HG03025 (cell line): ENCODE data around the gene OR14A16.

Experiments
- ATAC-seq: cut with Tn5 transposase; IDR thresholded peaks from one replicate; pipeline ENCODE4 v1.9.1; 2021; ENCODE audit warnings: mild to moderate bottlenecking, moderate library complexity; ENCODE audit not compliant: unreplicated experiment, low FRiP score

The OR14A16 gene

DNA sequence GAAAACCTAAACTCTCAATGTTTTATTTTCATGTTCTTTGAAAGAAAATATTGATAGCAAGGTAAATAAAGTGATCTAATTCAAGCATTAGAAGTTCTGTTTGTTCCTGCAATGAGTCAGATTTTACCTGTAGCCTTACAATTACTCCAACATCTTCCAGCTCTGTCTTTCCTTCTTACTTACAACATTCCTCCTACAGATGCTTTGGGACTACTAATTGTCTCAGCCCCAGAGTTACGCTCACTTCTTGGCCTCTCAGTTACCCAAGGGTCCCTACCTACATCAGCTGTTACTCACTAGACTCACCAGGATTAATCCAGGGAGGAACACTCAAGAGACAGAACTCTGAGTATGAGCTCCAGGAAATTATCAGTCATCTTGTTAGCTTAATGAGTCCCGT lies 26.4 kb downstream of the OR14A16 start:
- no peak for ATAC-seq

DNA sequence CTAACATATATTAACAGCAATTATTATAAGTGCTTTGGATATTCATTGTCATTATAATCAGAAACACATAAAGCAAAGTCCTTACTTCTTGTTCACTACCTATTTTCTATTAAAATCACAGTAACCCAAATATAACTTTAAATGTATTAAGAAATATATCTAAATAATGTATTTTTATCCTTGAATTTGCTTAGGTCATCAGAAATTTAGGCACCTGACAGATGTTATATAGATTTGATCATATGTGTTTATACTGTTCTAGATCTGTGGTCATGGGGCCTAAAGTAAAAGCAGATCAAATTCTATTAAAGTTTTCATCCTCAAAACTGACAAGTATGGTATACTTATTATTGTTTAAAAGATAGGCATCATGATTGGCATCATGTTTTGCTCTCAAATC lies 54.3 kb downstream of the OR14A16 start:
- no peak for ATAC-seq
